ENCODE measurements around the gene ATRN. TPM values are rescaled to one million over a fixed set of nuclear protein-coding genes. Genes with fewer than 3 reads are reported as not detected.

Gene ATRN
- total and polyA plus RNA-seq, 2 experiments from 2014 or later = 2.2 to 18.3 TPM

DNA sequence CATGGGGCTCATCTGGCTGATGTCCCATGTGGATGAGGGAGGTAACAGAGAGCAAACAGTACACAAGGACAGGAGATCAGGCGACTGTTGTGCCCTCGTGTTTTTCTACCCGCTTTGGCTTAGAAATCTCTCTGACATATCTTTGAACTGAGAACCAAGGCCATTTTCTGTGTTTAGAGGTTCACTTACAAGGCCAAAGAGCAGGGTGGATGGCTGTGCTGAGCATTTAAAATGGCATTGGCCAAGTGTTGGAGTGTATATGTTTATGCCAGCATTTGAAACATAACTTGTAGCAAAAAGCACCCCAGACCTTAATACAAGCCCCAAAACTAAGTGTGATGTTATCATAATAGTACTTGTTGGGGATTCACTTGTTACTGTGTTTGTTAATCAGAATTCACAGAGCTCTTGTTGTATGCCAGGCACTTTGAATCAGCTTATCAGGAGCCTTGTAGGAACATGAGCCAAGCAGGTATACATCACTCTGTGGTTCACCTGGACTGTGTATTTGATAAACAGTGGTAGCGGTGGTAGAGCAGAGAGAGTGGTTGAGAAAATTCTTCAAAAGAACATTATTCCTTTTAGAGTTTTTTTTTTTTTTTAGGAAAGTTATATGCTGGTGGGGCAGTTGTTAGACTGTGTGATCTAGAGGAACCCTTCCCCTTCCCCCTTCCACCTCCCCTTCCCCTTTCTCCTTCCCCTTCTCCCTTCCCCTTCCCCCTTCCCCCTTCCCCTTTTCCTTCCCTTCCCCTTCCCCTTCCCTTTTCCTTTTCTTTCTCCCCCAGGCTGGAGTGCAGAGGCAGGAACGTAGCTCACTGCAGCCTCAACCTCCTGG lies 71.3 kb downstream of the ATRN start:
- H3K36me3 ChIP-seq (ENCODE audit: insufficient read depth) = no peaks in the 10 kb centered on the region
- H2AFZ ChIP-seq = no peak overlapping the region
- no peak overlapping the region for H3K4me3 ChIP-seq
- no peaks in the 10 kb centered on the region for H3K79me2 ChIP-seq (replicated peaks; ENCODE audit: insufficient read depth)
- Mint-ChIP-seq H3K27ac (no peak overlapping the region), H3K27me3 (ENCODE audit: insufficient read depth, low read depth, poor library complexity) (no peaks in the 10 kb centered on the region), H3K4me3 (no peak overlapping the region), H3K4me1 (no peaks in the 10 kb centered on the region), H3K9me3 (no peaks in the 10 kb centered on the region), H3K36me3 (ENCODE audit: low read depth) (peaks cover 2% of the 10 kb centered on the region; the same call in 1 of the 3 replicates)
- no peaks in the 10 kb centered on the region for H4K20me1 ChIP-seq (replicated peaks; ENCODE audit: insufficient read depth)
- no peak for ATAC-seq
- H3K9me2 ChIP-seq (ENCODE audit: insufficient read depth) = no peaks in the 10 kb centered on the region
- H3K4me1 ChIP-seq (ENCODE audit: insufficient read depth) = no peaks in the 10 kb centered on the region
- H3F3A ChIP-seq (replicated peaks; ENCODE audit: low read depth) = no peaks in the 10 kb centered on the region
- TF ChIP-seq JUNB (IDR thresholded peaks at IDR 0.05; ENCODE audit: unreplicated experiment) (no peak), EZH2 (IDR thresholded peaks at IDR 0.05; ENCODE audit: low read depth, unreplicated experiment) (no peak), NANOG (IDR thresholded peaks at IDR 0.05; ENCODE audit: borderline replicate concordance) (no peak), EZH2phosphoT487 (IDR thresholded peaks at IDR 0.05; ENCODE audit: unreplicated experiment) (no peak), ZNF331 (CRISPR knock-in tag; IDR thresholded peaks at IDR 0.05; ENCODE audit: low read depth) (no peak), STAT1 (IDR thresholded peaks at IDR 0.05; ENCODE audit: unreplicated experiment) (no peak), CREB1 (CRISPR knock-in tag; IDR thresholded peaks at IDR 0.05; ENCODE audit: low read depth) (no peak), ZNF114 (CRISPR knock-in tag; IDR thresholded peaks at IDR 0.05) (no peak), POLR2AphosphoS5 (IDR thresholded peaks at IDR 0.05; ENCODE audit: low read depth) (no peak)
- TF ChIP-seq, protein P1, sequence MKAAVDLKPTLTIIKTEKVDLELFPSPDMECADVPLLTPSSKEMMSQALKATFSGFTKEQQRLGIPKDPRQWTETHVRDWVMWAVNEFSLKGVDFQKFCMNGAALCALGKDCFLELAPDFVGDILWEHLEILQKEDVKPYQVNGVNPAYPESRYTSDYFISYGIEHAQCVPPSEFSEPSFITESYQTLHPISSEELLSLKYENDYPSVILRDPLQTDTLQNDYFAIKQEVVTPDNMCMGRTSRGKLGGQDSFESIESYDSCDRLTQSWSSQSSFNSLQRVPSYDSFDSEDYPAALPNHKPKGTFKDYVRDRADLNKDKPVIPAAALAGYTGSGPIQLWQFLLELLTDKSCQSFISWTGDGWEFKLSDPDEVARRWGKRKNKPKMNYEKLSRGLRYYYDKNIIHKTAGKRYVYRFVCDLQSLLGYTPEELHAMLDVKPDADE (IDR thresholded peaks at IDR 0.05) = no peak
- TF ChIP-seq, protein P2, sequence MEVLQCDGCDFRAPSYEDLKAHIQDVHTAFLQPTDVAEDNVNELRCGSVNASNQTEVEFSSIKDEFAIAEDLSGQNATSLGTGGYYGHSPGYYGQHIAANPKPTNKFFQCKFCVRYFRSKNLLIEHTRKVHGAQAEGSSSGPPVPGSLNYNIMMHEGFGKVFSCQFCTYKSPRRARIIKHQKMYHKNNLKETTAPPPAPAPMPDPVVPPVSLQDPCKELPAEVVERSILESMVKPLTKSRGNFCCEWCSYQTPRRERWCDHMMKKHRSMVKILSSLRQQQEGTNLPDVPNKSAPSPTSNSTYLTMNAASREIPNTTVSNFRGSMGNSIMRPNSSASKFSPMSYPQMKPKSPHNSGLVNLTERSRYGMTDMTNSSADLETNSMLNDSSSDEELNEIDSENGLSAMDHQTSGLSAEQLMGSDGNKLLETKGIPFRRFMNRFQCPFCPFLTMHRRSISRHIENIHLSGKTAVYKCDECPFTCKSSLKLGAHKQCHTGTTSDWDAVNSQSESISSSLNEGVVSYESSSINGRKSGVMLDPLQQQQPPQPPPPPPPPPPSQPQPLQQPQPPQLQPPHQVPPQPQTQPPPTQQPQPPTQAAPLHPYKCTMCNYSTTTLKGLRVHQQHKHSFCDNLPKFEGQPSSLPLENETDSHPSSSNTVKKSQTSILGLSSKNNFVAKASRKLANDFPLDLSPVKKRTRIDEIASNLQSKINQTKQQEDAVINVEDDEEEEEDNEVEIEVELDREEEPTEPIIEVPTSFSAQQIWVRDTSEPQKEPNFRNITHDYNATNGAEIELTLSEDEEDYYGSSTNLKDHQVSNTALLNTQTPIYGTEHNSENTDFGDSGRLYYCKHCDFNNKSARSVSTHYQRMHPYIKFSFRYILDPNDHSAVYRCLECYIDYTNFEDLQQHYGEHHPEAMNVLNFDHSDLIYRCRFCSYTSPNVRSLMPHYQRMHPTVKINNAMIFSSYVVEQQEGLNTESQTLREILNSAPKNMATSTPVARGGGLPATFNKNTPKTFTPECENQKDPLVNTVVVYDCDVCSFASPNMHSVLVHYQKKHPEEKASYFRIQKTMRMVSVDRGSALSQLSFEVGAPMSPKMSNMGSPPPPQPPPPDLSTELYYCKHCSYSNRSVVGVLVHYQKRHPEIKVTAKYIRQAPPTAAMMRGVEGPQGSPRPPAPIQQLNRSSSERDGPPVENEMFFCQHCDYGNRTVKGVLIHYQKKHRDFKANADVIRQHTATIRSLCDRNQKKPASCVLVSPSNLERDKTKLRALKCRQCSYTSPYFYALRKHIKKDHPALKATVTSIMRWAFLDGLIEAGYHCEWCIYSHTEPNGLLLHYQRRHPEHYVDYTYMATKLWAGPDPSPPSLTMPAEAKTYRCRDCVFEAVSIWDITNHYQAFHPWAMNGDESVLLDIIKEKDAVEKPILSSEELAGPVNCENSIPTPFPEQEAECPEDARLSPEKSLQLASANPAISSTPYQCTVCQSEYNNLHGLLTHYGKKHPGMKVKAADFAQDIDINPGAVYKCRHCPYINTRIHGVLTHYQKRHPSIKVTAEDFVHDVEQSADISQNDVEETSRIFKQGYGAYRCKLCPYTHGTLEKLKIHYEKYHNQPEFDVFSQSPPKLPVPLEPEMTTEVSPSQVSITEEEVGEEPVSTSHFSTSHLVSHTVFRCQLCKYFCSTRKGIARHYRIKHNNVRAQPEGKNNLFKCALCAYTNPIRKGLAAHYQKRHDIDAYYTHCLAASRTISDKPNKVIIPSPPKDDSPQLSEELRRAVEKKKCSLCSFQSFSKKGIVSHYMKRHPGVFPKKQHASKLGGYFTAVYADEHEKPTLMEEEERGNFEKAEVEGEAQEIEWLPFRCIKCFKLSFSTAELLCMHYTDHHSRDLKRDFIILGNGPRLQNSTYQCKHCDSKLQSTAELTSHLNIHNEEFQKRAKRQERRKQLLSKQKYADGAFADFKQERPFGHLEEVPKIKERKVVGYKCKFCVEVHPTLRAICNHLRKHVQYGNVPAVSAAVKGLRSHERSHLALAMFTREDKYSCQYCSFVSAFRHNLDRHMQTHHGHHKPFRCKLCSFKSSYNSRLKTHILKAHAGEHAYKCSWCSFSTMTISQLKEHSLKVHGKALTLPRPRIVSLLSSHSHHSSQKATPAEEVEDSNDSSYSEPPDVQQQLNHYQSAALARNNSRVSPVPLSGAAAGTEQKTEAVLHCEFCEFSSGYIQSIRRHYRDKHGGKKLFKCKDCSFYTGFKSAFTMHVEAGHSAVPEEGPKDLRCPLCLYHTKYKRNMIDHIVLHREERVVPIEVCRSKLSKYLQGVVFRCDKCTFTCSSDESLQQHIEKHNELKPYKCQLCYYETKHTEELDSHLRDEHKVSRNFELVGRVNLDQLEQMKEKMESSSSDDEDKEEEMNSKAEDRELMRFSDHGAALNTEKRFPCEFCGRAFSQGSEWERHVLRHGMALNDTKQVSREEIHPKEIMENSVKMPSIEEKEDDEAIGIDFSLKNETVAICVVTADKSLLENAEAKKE (CRISPR knock-in tag; IDR thresholded peaks at IDR 0.05) = no peak
- TF ChIP-seq, protein P3, sequence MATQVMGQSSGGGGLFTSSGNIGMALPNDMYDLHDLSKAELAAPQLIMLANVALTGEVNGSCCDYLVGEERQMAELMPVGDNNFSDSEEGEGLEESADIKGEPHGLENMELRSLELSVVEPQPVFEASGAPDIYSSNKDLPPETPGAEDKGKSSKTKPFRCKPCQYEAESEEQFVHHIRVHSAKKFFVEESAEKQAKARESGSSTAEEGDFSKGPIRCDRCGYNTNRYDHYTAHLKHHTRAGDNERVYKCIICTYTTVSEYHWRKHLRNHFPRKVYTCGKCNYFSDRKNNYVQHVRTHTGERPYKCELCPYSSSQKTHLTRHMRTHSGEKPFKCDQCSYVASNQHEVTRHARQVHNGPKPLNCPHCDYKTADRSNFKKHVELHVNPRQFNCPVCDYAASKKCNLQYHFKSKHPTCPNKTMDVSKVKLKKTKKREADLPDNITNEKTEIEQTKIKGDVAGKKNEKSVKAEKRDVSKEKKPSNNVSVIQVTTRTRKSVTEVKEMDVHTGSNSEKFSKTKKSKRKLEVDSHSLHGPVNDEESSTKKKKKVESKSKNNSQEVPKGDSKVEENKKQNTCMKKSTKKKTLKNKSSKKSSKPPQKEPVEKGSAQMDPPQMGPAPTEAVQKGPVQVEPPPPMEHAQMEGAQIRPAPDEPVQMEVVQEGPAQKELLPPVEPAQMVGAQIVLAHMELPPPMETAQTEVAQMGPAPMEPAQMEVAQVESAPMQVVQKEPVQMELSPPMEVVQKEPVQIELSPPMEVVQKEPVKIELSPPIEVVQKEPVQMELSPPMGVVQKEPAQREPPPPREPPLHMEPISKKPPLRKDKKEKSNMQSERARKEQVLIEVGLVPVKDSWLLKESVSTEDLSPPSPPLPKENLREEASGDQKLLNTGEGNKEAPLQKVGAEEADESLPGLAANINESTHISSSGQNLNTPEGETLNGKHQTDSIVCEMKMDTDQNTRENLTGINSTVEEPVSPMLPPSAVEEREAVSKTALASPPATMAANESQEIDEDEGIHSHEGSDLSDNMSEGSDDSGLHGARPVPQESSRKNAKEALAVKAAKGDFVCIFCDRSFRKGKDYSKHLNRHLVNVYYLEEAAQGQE (IDR thresholded peaks at IDR 0.05; ENCODE audit: unreplicated experiment) = no peak
- TF ChIP-seq, protein P4, sequence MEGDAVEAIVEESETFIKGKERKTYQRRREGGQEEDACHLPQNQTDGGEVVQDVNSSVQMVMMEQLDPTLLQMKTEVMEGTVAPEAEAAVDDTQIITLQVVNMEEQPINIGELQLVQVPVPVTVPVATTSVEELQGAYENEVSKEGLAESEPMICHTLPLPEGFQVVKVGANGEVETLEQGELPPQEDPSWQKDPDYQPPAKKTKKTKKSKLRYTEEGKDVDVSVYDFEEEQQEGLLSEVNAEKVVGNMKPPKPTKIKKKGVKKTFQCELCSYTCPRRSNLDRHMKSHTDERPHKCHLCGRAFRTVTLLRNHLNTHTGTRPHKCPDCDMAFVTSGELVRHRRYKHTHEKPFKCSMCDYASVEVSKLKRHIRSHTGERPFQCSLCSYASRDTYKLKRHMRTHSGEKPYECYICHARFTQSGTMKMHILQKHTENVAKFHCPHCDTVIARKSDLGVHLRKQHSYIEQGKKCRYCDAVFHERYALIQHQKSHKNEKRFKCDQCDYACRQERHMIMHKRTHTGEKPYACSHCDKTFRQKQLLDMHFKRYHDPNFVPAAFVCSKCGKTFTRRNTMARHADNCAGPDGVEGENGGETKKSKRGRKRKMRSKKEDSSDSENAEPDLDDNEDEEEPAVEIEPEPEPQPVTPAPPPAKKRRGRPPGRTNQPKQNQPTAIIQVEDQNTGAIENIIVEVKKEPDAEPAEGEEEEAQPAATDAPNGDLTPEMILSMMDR (conservative IDR thresholded peaks at IDR 0.05; ENCODE audit: low read depth in 2 of 2) = no peak
- no peak overlapping the region for H3K4me2 ChIP-seq
- H3K27me3 ChIP-seq (ENCODE audit: insufficient read depth) = no peaks in the 10 kb centered on the region
- no peak overlapping the region for H3K27ac ChIP-seq (ENCODE audit: low read depth)
- no peak for DNase-seq (ENCODE audit: low spot score)
